Embryonic facial prominence (tissue), 1 donor: ENCODE results near the gene UHRF1.
A peak's percentile ranks its signal among the peaks of the same experiment; 100 is the strongest.
"Not testable (repeated sequence)": the region's sequence is repeated elsewhere in the genome, so short reads cannot be mapped to it uniquely, and the experiment has no call there.

Experiments used
- DNase-seq: peaks from one replicate; pipeline ENCODE4 v3.0.0-alpha.2; 2016; ENCODE audit errors: extremely low spot score

The UHRF1 gene

DNA sequence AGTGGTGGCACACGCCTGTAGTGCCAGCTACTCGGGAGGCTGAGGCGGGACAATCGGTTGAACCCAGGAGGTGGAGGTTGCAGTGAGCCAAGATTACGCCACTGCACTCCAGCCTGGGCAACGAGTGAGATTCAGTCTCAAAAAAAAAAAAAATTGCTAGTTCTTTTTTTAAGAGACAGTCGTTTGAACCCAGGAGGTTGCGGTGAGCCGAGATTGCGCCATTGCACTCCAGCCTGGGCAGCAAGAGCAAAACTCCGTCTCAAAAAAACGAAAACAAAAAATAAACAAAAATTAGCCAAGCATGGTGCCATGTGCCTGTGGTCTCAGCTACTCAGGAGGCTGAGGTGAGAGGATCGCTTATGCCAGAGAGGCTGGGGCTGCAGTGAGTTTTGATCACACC, 8.4 kb upstream of the UHRF1 start:
- not testable (repeated sequence) for DNase-seq

DNA sequence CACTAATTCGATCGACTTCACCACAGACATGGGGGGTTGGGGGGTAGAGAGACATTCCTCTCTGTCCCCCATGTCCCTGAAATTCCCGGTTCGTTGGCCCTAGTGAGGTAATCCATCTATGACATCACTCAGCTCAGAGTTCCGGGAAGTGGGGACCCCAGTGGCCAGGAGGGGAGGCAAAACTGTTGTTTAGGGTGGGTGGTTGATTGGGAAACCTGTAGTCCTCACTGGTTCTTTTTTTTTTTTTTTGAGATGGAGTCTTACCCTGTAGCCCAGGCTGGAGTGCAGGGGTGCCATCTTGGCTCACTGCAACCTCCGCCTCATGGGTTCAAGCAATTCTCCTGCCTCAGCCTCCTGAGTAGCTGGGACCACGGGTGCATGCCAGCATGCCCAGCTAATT, 6.5 kb upstream of the UHRF1 start, which contains the start of gene ARRDC5:
Gene ARRDC5 (minus strand): TSS at position 101 of the 400 bp plus-strand sequence. CDS start 71 bp downstream, at position 30.
- DNase-seq, result no peak

DNA sequence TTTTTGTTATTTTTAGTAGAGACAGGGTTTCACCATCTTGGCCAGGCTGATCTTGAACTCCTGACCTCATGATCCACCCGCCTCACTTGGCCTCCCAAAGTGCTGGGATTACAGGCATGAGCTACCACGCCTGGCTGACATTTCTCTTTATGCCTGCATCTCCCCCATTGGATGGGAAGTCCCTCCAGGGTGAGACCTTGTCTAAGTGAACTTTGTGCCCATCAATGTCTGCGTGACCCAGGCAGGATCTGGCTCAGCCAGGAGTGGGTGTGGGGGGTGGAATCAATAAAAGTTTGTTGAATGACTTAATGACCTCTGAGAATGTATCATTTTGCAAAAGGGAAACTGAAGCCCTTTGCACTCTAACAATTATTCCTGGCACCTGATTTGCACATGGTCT, 4.8 kb upstream of the UHRF1 start:
- no peak for DNase-seq

DNA sequence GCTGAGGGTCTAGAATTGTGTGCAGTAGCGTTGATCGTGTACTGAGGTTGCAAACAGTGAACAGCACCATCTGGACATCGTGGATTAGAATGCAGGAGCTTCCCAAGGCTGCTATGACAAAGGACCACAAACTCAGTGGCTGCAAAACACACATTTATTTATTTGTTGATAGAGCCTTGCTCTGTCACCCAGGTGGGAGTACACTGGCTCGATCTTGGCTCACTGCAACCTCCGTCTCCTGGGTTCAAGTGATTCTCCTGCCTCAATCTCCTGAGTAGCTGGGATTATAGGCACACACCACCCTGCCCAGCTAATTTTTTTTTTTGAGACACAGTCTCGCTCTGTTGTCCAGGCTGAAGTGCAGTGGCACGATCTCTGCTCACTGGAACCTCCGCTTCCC, 2.3 kb upstream of the UHRF1 start:
- no peak for DNase-seq

DNA sequence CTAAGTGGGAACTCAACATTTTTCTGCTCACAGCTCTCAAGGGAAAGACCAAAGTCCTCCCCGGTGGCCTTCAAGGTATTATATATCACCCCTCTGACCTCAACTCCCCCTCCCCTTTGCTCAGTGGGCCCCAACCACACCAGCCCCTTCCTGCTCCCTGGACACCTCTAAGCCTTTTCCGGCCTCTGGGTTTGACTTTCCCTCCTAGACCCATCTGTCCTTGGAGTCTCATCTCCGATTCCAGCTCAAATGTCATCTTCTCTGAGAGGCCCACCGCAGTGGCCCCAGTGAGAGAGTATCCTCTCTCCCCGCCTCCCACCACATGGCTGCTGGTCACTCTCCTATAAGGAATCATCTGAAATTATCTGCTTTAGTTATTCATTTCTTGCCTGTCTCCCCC, 941 bp upstream of the UHRF1 start:
- no peak for DNase-seq

DNA sequence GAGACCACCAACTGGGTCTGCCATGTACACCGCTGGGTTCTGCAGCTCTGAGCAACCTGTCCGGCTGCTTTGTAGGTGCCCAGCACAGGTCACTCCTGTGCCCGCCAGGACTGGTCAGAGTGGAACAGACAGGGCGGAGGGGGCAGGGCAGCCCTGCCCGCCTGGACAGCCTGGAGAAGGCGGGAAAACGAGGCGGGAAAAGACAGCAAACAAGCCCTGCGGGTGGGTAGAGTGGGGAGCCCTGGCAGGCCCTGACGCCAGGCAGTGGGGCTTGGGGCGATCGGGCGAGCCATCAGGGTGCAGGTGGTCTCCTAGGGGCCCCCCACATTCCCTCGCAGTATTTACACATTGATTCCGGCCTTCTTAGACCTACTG, 533 bp upstream of the UHRF1 start:
- DNase-seq, result no peak

DNA sequence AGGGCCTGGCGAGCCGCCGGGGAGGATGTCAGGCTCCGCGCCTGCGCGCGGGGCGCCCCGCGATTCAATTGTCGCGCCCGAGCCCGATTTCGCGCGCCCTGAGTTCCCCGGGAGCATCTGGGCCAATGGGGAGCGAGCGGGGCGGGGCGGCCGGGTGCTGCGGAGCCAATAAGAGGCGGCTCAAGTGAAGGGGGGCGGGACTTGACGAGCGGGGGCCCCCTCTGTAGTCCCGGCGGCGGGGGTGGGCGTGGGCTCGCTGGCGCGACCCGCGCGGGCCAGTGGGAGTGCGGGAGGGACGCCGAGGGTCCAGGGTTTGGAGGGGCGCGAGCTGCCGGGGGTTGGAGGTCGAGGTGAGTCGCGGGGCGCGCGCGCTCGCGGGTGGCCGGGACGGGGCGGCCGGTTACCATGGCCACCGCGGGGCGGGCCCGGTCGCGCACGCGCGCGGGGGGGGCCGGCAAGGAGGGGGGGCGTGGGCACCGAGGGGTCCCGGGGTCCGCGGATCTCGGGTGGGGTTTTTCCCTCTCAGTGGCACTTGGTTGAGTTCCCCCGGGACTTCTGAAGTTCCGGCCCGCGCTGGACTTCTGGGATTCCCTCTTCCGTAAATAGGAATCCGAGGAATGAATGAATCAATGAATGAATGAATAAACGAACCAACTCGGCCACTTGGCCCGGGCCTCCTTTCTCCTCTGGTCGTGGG, 744 bp downstream of the UHRF1 start:
- DNase-seq, result peak; percentile 80

DNA sequence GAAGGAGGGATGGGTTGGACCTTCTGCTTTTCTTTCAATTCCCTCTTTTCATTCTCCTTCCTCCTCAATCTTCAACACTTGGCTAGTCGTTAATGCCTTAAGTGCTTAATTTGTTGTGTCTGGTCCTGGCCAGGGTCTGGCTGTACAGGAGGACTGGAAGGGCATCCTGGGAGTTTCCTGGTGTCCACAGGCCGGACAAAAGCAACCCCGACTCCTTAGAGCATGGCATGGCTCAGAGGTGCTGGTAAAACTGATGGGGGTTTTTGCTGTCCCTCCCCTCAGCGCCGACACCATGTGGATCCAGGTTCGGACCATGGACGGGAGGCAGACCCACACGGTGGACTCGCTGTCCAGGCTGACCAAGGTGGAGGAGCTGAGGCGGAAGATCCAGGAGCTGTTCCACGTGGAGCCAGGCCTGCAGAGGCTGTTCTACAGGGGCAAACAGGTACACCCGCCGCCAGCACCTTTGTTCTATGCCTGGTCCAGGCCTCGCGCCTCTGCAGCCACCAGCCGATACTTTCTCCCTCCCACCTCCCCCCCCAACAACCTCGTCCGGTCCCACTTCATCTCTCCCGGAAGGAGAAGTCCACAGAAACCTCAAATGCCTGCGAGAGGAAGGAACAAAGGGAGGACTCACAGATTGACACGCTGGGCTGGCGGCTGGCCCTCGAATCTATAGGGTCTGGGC, 1.4 kb downstream of the UHRF1 start:
- DNase-seq, result no peak

DNA sequence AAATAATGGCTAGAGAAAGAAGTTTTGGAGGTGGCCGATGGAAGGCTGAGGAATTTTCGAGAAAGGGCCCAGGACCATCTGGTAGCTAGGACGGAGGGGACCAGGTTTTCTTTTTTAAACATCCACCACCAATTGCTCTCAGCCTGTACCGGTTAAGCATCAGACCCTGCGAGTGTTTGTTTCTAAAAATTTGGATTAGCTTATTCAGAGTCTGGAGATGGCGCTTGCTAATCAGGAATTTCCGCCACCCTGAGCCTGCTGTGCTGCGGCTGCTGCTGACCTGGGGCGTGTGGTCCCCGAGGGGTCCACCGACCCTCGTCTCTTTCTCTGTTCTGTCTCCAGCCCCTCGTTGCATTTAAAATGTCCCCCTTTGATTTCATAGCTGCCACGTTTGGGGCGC, 2.0 kb downstream of the UHRF1 start:
- no peak for DNase-seq

DNA sequence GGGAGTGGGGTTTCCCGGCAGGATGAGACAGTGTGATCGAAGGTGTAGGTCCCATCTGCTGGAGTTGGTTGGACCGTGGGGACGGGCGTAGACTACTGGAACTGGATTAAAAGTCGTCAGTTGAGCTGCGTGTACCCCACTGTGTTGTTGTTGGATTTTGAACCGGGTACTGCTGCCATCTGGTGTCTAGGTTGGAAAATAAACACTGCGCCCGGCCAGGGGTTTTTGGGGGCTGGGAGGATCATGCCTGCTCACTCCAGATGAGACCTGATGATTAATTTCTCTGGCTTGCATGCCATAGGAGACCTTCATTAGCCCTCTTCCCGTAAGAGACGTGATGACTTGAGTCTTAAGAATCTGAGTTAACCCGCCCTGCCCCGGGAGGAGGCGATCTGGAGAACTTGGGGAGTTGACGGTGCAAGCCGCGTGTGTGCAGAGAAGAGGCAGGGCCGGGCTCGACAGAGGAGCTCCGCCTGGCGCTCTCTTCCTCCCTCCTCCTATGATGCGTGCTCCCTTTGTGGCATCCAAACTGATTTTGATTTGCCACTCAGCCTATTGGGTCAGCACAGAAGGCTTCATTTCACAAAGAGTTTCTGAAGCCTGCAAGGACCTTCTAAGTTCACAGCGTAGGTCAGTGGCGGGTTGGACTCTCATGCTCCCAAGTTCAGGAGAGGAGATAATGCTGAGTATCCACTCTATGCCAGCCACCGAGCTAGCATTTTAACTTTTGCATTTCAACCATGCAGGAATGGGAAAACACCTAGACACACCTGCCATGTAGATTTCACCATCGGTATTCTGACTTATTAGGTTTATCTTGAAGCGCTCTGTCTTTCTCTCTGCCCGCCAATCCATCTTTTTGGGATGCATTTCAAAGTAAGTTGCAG, 2.7 kb downstream of the UHRF1 start:
- peak; percentile 16 for DNase-seq

DNA sequence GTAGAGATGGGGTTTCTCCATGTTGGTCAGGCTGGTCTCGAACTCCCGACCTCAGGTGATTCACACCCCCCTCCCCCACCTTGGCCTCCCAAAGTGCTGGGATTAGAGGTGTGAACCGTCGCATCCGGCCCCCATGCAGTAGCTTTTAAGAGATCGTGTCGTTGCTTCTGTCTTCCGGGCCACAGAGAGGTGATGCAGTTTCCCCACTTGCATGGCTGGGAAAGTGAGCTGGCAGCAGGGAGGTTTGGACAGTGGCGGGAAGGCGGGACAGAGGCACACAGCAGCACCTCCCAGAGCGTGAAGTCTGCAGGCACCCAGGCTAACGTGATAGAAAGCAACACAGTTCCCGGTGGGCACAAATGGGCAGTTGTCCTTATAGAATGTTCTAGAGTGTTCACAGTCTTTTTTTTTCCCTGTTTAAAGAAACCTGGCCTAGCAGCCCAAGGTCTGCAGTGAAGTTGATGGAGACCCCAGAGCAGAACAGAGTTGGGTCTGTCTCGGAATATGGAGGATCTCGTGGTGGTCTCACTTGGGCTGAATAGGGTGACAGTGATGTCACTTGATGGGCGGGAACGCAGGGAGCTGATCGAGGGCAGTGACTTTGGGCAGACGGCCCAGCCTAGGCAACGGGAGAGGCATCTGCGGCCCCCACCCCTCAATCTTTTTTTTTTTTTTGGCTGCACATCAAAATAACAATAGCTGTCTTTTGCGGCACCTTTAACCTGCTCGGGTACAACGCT, 4.9 kb downstream of the UHRF1 start:
- DNase-seq, result no peak

DNA sequence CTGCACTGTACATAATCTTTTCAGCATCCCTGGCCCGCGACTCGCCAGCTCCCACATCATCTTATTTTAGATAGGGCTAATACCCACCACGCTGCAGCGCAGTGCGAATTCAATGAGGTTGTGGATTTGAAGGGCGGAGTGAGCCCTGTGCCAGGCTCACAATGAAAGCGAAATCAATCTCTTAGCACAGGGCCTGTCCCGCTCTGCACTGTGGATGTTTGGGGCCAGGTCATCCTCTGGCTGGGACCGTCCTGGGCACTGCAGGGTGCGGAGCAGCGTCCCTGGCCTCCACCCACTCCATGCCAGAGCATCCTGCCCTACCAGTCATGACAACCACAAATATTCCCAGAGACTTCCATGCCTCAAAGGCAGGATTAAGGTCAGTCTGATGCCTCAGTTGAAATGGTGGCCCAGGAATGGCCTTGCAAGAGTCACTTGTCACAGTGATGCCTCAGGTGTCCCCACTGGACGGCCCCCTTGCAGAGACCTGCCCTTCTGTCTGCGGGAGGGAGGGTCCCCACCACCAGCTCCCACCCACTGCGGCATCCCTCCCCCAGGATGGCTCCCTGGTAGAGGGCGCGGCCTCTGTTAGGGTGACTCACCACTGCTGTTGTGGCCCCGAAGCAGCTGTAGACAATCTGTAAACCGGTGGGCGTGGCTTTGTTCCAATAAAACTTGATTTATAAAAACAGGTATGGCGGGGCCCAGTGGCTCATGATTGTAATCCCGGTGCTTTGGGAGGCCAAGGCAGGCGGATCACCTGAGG, 5.6 kb downstream of the UHRF1 start:
- DNase-seq, result no peak

DNA sequence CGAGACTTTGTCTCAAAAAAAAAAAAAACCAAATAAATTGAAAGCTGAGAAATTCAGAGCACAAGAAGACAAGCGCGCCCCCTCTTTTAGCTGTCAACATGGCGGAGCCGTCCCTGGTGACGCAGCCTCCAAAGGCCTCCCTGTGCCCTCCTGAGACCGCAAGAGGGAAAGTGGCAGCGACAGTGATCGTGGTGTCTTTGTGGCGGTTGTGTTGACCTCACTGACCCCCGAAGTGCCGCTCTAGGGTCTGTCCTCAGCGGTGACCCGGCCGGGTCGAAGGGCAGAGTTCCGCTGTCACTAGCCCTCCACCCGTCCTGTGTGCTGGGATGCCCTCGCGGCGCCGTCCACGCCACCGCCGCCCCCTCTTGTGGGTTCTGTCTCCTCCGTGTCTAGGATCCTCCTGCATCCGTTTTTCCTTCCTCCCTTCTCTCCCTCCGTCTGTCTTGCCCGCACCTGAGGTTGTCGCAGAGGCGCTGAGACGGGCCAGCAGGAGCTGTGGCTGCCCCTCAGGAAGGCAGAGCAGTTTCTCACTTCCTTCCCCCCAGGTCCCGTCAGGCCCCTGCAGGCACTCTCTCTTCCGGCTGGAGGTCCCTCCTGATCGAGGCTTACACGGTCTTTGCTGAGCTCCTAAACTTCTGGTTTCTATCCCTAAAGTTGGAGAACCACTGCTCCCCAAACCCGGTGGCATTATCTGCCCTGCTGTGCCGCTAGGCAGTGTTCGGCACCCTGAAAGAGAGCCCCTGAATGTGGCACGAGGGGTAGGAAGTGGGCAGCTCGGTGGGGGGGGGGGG, 7.2 kb downstream of the UHRF1 start:
- no peak for DNase-seq

DNA sequence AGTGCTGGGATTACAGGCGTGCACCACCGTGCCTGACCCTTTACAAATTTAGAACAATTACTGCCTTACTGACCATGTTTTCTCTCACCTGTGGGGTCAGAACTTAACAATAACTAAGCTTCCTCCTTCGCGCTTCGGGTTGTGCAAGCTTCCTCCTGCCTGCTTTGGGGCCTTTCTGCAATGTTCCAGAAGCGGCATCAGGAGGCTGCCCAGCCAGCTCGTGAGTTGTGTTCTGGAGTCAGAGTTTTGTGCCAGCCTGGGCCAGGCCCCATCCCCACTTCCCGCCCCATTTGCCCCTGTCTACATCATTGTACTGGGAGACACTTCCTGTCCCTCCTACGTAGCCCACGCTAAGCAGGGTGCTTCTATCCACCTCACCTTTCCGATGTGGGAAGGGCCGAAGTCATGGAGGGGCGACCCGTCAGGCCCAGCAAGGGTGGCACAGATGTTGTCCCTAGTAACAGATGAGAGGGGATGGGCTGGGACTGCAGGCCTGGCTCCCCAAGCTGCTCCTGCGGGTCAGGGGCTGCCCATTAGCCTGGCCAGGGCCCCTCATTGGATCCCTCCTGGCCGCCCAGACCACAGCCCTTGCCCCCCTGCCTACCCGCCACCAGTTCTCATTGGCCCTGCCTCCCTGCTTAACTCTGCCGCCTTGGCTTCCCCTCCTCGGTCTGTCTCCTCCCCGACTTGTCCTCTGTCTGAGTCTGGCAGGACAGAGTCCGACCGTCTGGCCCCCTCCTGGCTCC, 13.4 kb downstream of the UHRF1 start:
- no peak for DNase-seq

DNA sequence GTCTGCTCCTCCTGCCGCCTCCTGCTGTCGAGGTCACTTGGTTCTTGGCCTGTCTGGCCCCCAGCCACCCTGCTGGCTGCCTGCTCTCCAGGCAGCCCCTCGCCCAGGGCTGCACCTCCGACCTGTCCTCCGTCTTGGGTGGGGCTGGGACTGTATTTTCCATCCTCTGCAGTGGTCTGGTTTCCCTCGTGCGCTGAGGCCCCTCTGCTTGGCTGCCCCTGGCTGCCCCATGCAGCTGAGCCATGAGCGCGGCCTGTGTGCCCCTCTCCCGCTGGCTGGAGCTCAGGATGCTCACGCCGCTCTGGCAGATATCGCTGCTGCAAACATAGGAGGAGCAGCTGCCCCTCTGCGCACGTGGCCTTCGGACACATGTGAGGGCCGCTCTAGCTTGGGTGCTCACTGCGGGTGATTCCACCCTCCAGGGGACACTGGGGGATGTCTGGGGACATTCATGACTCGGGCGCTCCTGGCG, 14.0 kb downstream of the UHRF1 start:
- no peak for DNase-seq

DNA sequence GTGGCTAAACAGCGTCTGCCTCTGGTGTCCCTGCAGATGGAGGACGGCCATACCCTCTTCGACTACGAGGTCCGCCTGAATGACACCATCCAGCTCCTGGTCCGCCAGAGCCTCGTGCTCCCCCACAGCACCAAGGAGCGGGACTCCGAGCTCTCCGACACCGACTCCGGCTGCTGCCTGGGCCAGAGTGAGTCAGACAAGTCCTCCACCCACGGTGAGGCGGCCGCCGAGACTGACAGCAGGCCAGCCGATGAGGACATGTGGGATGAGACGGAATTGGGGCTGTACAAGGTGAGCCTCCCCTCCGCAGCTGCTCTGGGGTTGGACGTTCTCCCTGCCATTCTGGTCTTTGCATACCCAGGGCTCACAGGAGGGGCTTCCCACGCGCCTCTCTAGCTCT, 19.9 kb downstream of the UHRF1 start:
- no peak for DNase-seq

DNA sequence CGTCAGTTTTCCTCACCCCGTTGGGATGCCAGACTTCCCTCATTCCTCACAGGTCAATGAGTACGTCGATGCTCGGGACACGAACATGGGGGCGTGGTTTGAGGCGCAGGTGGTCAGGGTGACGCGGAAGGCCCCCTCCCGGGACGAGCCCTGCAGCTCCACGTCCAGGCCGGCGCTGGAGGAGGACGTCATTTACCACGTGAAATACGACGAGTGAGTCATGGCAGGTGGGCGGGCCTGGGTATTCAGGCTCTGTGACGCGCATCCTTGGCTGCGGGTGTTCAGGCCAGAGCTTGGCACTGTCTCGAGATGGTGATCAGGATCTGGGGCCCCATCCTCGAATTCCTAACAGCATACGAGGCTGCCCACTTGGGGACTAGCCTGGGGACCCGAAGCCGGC, 21.4 kb downstream of the UHRF1 start:
- no peak for DNase-seq

DNA sequence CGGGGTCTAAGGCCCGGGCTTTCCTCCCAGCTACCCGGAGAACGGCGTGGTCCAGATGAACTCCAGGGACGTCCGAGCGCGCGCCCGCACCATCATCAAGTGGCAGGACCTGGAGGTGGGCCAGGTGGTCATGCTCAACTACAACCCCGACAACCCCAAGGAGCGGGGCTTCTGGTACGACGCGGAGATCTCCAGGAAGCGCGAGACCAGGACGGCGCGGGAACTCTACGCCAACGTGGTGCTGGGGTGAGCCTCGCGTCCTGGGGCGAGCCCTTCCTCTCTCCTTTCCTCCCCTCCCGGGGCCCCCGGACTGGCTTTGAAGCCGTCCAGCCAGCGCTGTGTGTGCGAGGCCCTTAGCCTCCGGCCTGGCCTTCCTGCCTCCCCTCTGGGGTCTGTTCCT, 23.4 kb downstream of the UHRF1 start:
- DNase-seq, result no peak

DNA sequence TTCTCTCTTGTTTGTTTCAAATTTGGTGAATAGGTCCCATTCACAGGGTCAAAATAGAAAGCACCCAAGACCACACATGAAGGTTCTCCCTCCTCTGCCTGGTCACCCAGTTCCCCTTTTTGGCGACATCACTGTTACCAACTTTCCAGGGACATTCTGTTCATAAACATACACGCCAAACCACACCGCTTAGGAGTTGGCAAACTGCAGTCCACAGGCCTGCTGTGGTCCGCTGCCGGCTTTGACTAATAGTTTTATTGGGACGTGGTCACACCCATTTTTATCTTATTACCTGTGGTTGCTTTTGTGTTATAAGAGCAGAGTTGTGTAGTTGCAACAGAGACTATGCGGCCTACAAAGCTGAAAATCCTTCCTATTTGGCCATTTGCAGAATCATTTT, 24.2 kb downstream of the UHRF1 start:
- DNase-seq, result no peak

DNA sequence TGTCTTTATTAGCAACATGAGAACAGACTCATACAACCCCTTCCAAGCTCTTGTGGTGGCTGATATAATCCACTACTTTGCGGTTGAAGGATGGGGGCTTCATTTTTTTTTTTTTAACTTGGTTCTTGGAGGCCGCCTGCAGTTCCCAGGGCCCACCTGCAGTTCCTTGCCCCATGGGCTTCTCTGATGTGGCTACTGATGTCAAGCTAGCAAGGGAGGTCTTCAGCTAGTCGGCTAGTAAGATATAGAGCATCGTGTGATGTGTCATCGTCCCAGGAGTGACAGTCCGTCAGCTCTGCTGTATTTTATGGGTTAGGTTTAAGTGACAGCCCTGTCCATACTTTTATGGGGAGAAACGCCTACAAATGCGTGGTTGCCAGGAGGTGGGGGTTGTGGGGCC, 26.1 kb downstream of the UHRF1 start:
- no peak for DNase-seq
